Measurements from ENCODE around the gene HES1.

Gene HES1

DNA sequence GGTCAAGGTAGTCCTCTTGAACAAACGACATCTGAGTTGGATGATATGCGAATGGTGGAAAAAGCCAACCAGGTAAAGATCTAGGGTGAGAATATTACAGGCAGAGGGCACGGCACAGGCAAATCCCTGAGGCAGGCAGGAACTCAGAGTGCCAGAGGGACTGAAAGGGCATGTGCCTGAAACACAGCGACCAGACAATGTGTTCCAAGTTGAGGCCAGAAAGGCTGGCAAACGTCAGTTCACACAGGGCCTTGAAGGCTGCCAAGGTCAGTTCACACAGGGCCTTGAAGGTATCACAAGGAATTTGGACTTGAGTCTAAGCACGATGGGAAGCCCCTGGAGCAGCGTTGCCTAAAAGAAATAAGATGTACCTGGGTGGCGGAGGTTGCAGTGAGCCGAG is 20.1 kb downstream of the HES1 start:
- Histone ChIP-seq H3K27ac (ENCODE audit: low read depth, low read length) (no peak overlapping the region), H2AFZ (ENCODE audit: low read depth, low read length, severe bottlenecking) (no peak overlapping the region), H3K9ac (ENCODE audit: low read length) (no peak overlapping the region), H4K20me1 (ENCODE audit: low read depth, low read length) (no peaks in the 10 kb centered on the region), H3K9me2 (replicated peaks; ENCODE audit: insufficient read depth, low read length) (no peaks in the 10 kb centered on the region), H3K79me2 (ENCODE audit: insufficient read depth, low read length) (no peaks in the 10 kb centered on the region), H3F3A (ENCODE audit: insufficient read depth) (no peaks in the 10 kb centered on the region), H3K36me3 (ENCODE audit: low read length) (no peaks in the 10 kb centered on the region), H3K4me2 (ENCODE audit: low read depth, low read length, poor library complexity, severe bottlenecking) (no peak overlapping the region), H3K4me3 (ENCODE audit: insufficient read depth, low read length, poor library complexity, severe bottlenecking) (no peak overlapping the region), H3K27me3 (ENCODE audit: low read length) (no peaks in the 10 kb centered on the region), H3K9me3 (ENCODE audit: insufficient read depth, low read length) (no peaks in the 10 kb centered on the region)
- no peak for TF ChIP-seq CTCF (IDR thresholded peaks at IDR 0.05; ENCODE audit: insufficient read depth, low read length, poor library complexity, severe bottlenecking)
- no peak for TF ChIP-seq EZH2phosphoT487 (conservative IDR thresholded peaks at IDR 0.05; ENCODE audit: low read length)

GRCh38 chr3:194158942-194159439 is 23.0 kb downstream of the HES1 start:
- H3F3A ChIP-seq (ENCODE audit: insufficient read depth) = no peaks in the 10 kb centered on the region
- TF ChIP-seq CTCF (IDR thresholded peaks at IDR 0.05; ENCODE audit: insufficient read depth, low read length, poor library complexity, severe bottlenecking) (no peak), EZH2phosphoT487 (conservative IDR thresholded peaks at IDR 0.05; ENCODE audit: low read length) (no peak)
- H3K4me2 ChIP-seq (ENCODE audit: low read depth, low read length, poor library complexity, severe bottlenecking) = no peak overlapping the region
- no peaks in the 10 kb centered on the region for H3K79me2 ChIP-seq (ENCODE audit: insufficient read depth, low read length)
- H4K20me1 ChIP-seq (ENCODE audit: low read depth, low read length) = no peaks in the 10 kb centered on the region
- H3K9ac ChIP-seq (ENCODE audit: low read length) = no peak overlapping the region
- no peak overlapping the region for H3K4me3 ChIP-seq (ENCODE audit: insufficient read depth, low read length, poor library complexity, severe bottlenecking)
- no peak overlapping the region for H3K27ac ChIP-seq (ENCODE audit: low read depth, low read length)
- H3K36me3 ChIP-seq (ENCODE audit: low read length) = no peaks in the 10 kb centered on the region
- no peaks in the 10 kb centered on the region for H3K9me3 ChIP-seq (ENCODE audit: insufficient read depth, low read length)
- no peak overlapping the region for H2AFZ ChIP-seq (ENCODE audit: low read depth, low read length, severe bottlenecking)
- H3K9me2 ChIP-seq (replicated peaks; ENCODE audit: insufficient read depth, low read length) = no peaks in the 10 kb centered on the region
- no peaks in the 10 kb centered on the region for H3K27me3 ChIP-seq (ENCODE audit: low read length)

DNA sequence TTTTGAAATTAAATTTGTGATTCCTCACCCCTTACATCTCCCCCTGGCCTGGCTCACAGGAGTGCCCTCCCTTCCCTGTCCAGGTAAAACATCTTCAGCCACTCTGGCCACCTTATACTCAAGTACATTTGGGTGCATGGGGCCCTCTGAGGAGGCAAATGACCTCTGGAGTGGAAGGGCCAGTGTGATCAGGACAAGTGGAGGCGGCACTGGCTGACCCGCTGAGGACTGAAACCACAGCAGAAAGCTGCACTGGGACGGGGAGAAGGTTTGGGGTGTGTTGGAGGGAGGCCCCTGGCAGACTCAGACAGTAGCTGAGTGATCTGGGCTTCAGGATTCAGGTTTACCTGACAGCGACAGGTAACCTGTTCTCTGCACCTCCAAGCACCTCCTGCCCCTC is 24.2 kb downstream of the HES1 start:
- no peak for TF ChIP-seq CTCF (IDR thresholded peaks at IDR 0.05; ENCODE audit: insufficient read depth, low read length, poor library complexity, severe bottlenecking)
- no peaks in the 10 kb centered on the region for H3K9me3 ChIP-seq (ENCODE audit: insufficient read depth, low read length)
- H4K20me1 ChIP-seq (ENCODE audit: low read depth, low read length) = no peaks in the 10 kb centered on the region
- no peak overlapping the region for H3K4me3 ChIP-seq (ENCODE audit: insufficient read depth, low read length, poor library complexity, severe bottlenecking)
- H3F3A ChIP-seq (ENCODE audit: insufficient read depth) = no peaks in the 10 kb centered on the region
- H3K9ac ChIP-seq (ENCODE audit: low read length) = no peak overlapping the region
- no peaks in the 10 kb centered on the region for H3K9me2 ChIP-seq (replicated peaks; ENCODE audit: insufficient read depth, low read length)
- no peaks in the 10 kb centered on the region for H3K27me3 ChIP-seq (ENCODE audit: low read length)
- no peaks in the 10 kb centered on the region for H3K79me2 ChIP-seq (ENCODE audit: insufficient read depth, low read length)
- H3K36me3 ChIP-seq (ENCODE audit: low read length) = no peaks in the 10 kb centered on the region
- no peak overlapping the region for H3K27ac ChIP-seq (ENCODE audit: low read depth, low read length)
- H3K4me2 ChIP-seq (ENCODE audit: low read depth, low read length, poor library complexity, severe bottlenecking) = no peak overlapping the region
- no peak overlapping the region for H2AFZ ChIP-seq (ENCODE audit: low read depth, low read length, severe bottlenecking)

Measured in SU-DHL-6 (cell line).